Measurements from ENCODE around the gene MED27. TPM values are rescaled to one million over a fixed set of nuclear protein-coding genes. Genes with fewer than 3 reads are reported as not detected.

The MED27 gene
- total and polyA plus RNA-seq, 9 of the 15 experiments (the other 6 are each of a cell fraction or from before 2014, with no cell fraction given), result 24.4 to 91.0 (median 36.1) TPM

- intact Hi-C loops (cut with micrococcal nuclease) (no loop called here), in situ Hi-C loops (cut with MboI) (no loop called here)
- ChIA-PET CTCF (ENCODE audit: low intra/inter-chr PET ratio) (no interaction called here), POLR2A (interaction anchor here (0.6 kb wide), 1 partner anchor 12 kb away, joined by 3 read pairs; no protein-coding TSS in a partner anchor)
- Histone ChIP-seq H3K9me3 (replicated peaks; ENCODE audit: control insufficient read depth, insufficient read depth, low read depth, low read length) (no peaks in the 10 kb centered on the region), H3K79me2 (ENCODE audit: control insufficient read depth, insufficient read depth, low read length) (no peaks in the 10 kb centered on the region), H2AFZ (ENCODE audit: low read depth, low read length) (no peak overlapping the region), H3K36me3 (ENCODE audit: control insufficient read depth, insufficient read depth, low read length) (no peaks in the 10 kb centered on the region), H3K4me2 (ENCODE audit: insufficient read depth, low read length) (no peak overlapping the region), H3K9ac (ENCODE audit: insufficient read depth in 1 of 2, low read depth in 2 of 2, low read length in 2 of 2) (no peak overlapping the region), H3K4me1 (replicated peaks in 1 of 2; ENCODE audit: control insufficient read depth in 2 of 2, insufficient read depth in 2 of 2, low read length in 2 of 2) (0 out of 5 replicates have a peak, but pooled peaks cover 0 to 2% of the 10 kb centered on the region in 2 experiments), H4K20me1 (replicated peaks; ENCODE audit: control insufficient read depth, insufficient read depth, low read length) (no peaks in the 10 kb centered on the region), H3K9me1 (ENCODE audit: control insufficient read depth, insufficient read depth, low read length) (no peaks in the 10 kb centered on the region), H3K27ac (ENCODE audit: extremely low read depth, low read depth, low read length) (no peak overlapping the region), H3K4me3 (no peak overlapping the region), H3K27me3 (ENCODE audit: control insufficient read depth in 2 of 2, insufficient read depth in 2 of 2, low read length in 2 of 2) (peaks cover 19 to 45% of the 10 kb centered on the region in 2 experiments)
- BruUV-seq (replicated peaks), result no TSS peak
- 0% methylated on average over 5 of the region's 5 CpGs for WGBS (ENCODE audit: insufficient coverage, low coverage, missing lambda C conversion rate)
- ATAC-seq (no peak), DNase-seq (ENCODE audit: extremely low read depth in 1 of 4, low spot score in 3 of 4) (no peak), FAIRE-seq (no peak)
- TF ChIP-seq MEIS2 (IDR thresholded peaks at IDR 0.05; ENCODE audit: partially characterized antibody) (no peak), GMEB1 (CRISPR knock-in tag; IDR thresholded peaks at IDR 0.05) (no peak), HSF4 (CRISPR knock-in tag; IDR thresholded peaks at IDR 0.05; ENCODE audit: borderline replicate concordance) (no peak), DPF2 (IDR thresholded peaks at IDR 0.05) (no peak), ZNF778 (CRISPR knock-in tag; IDR thresholded peaks at IDR 0.05) (no peak), XRCC3 (IDR thresholded peaks at IDR 0.05) (no peak), CAMTA2 (CRISPR knock-in tag; conservative IDR thresholded peaks at IDR 0.05) (no peak), HIVEP1 (CRISPR knock-in tag; IDR thresholded peaks at IDR 0.05) (no peak), ZNF77 (CRISPR knock-in tag; IDR thresholded peaks at IDR 0.05) (no peak)
Observed at GRCh38 chr9:132109291-132109690, 29.6 kb upstream of the MED27 start.

Data from K562 (cell line).